HG03432 (cell line): ENCODE results near the gene NDUFA13.
"Not testable (repeated sequence)": the region's sequence is repeated elsewhere in the genome, so short reads cannot be mapped to it uniquely, and the experiment has no call there.

ENCODE experiments used
- ATAC-seq: cut with Tn5 transposase; IDR thresholded peaks from one replicate; pipeline ENCODE4 v1.9.1; 2021; ENCODE audit warnings: mild to moderate bottlenecking, moderate library complexity; ENCODE audit not compliant: unreplicated experiment

The NDUFA13 gene

GRCh38 chr19:19515642-19516519, at the start of gene NDUFA13:
Gene NDUFA13, plus strand, starts transcription at chr19:19516225. Its CDS starts 14 bp downstream, at chr19:19516239.
- peak; percentile 92 for ATAC-seq

- no peak for ATAC-seq
Measured at GRCh38 chr19:19468424-19469050, 47.5 kb upstream of the NDUFA13 start.

GRCh38 chr19:19470579-19470978, 45.4 kb upstream of the NDUFA13 start:
- no peak for ATAC-seq

- ATAC-seq = no peak
Measured at GRCh38 chr19:19471682-19472081, 44.3 kb upstream of the NDUFA13 start.

GRCh38 chr19:19472106-19472505, 43.9 kb upstream of the NDUFA13 start:
- not testable (repeated sequence) for ATAC-seq

GRCh38 chr19:19475015-19475765, 40.8 kb upstream of the NDUFA13 start:
- no peak for ATAC-seq

- ATAC-seq = no peak
Measured at GRCh38 chr19:19475849-19476828, 39.9 kb upstream of the NDUFA13 start.

- no peak for ATAC-seq
Measured at GRCh38 chr19:19477705-19478383, 38.2 kb upstream of the NDUFA13 start.

- ATAC-seq = no peak
Measured at GRCh38 chr19:19480688-19481087, 35.3 kb upstream of the NDUFA13 start.

- ATAC-seq = no peak
Measured at GRCh38 chr19:19482809-19483596, 33.0 kb upstream of the NDUFA13 start.

- no peak for ATAC-seq
Measured at GRCh38 chr19:19485161-19485997, 30.6 kb upstream of the NDUFA13 start.

- ATAC-seq = no peak
Measured at GRCh38 chr19:19485998-19486290, 30.1 kb upstream of the NDUFA13 start.

- no peak for ATAC-seq
Measured at GRCh38 chr19:19486343-19487076, 29.5 kb upstream of the NDUFA13 start.

GRCh38 chr19:19487077-19487949, 28.7 kb upstream of the NDUFA13 start:
- no peak for ATAC-seq

- no peak for ATAC-seq
Measured at GRCh38 chr19:19487950-19488874, 27.8 kb upstream of the NDUFA13 start.
